ENCODE data around the gene TBC1D17. TPM values are rescaled to one million over a fixed set of nuclear protein-coding genes. Genes with fewer than 3 reads are reported as not detected.

TBC1D17 gene
- total and polyA plus RNA-seq, 5 experiments from 2014 or later: 8.1 to 94.0 (median 17.7) TPM

- peaks cover 0 to 3% (median 0%) of the 10 kb centered on the region in 9 donors for H3K9me3 Mint-ChIP-seq
- peaks cover 17 to 47% (median 44%) of the 10 kb centered on the region in 4 donors for H3K4me1 Mint-ChIP-seq
- H3K4me3 Mint-ChIP-seq: peak overlapping the region in 2 of 10 donors; percentile 14 to 48
- peaks cover 0 to 39% (median 2%) of the 10 kb centered on the region in 3 donors for H3K36me3 Mint-ChIP-seq
- peak overlapping the region in 4 of 10 donors; percentile 27 to 66 (median 30) for H3K27ac Mint-ChIP-seq
- H3K27me3 Mint-ChIP-seq: no peaks in the 10 kb centered on the region
- ATAC-seq (no peak), DNase-seq (no peak)
- POLR2A ChIA-PET: interaction anchor here (0.6 to 7.6 kb wide), 3 partner anchors 11 to 59 kb away, joined by 4 to 137 read pairs (median 16); partner anchors contain the start of genes AKT1S1, PTOV1 and TBC1D17
Measured at GRCh38 chr19:49863254-49863934, 14.1 kb upstream of the TBC1D17 start.

DNA sequence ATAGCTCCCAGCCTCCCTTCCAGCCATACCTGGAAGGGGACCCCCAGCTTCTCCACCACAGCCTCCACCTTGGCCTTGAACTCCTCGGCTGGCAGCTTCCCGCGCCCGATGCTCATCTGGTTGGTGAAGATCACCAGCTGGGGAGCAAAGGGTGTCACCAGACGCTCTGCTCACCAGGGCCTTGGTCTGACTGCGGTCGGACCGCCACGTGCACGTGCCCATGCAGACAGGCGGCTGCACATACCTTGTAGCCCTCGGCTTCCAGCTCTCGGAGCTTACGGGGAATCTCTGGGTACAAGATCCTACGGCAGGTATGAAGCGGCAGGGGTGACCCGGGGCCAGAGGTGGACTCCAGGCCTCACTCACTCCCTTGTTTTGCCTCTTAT is 13.6 kb upstream of the TBC1D17 start:
- POLR2A ChIA-PET: interaction anchor here (0.6 to 7.6 kb wide), 3 partner anchors 12 to 60 kb away, joined by 4 to 137 read pairs (median 16); partner anchors contain the start of genes AKT1S1, PTOV1 and TBC1D17
- ATAC-seq (no peak), DNase-seq (no peak)
- H3K27me3 Mint-ChIP-seq: no peaks in the 10 kb centered on the region
- no peak overlapping the region for H3K4me3 Mint-ChIP-seq
- peaks cover 17 to 51% (median 47%) of the 10 kb centered on the region in 4 donors for H3K4me1 Mint-ChIP-seq
- H3K27ac Mint-ChIP-seq: peak overlapping the region in 2 of 10 donors; percentile 29 to 60
- peaks cover 0 to 37% (median 2%) of the 10 kb centered on the region in 3 donors for H3K36me3 Mint-ChIP-seq
- peaks cover 0 to 3% (median 0%) of the 10 kb centered on the region in 9 donors for H3K9me3 Mint-ChIP-seq

GRCh38 chr19:49864890-49865289 is 12.6 kb upstream of the TBC1D17 start:
- POLR2A ChIA-PET: interaction anchor here (0.7 to 7.6 kb wide), 5 partner anchors 9 to 152 kb away, joined by 4 to 137 read pairs (median 8); partner anchors contain the start of genes AKT1S1, MED25, PTOV1 and TBC1D17
- Mint-ChIP-seq H3K4me1 (peaks cover 17 to 51% (median 47%) of the 10 kb centered on the region in 4 donors), H3K36me3 (peaks cover 0 to 34% (median under 1%) of the 10 kb centered on the region in 3 donors), H3K27me3 (no peaks in the 10 kb centered on the region), H3K4me3 (peak overlapping the region in 1 of 10 donors; percentile 40), H3K27ac (peak overlapping the region in 3 of 10 donors; percentile 11 to 55 (median 48)), H3K9me3 (peaks cover 0 to 3% (median 0%) of the 10 kb centered on the region in 9 donors)
- no peak for ATAC-seq
- no peak for DNase-seq

- Mint-ChIP-seq H3K27me3 (no peaks in the 10 kb centered on the region), H3K4me3 (peak within 1 kb of the TSS in 1 of 10 donors; percentile 99), H3K36me3 (peaks cover 0 to 23% (median 0%) of the 10 kb centered on the region in 3 donors), H3K4me1 (peaks cover 21 to 65% (median 59%) of the 10 kb centered on the region in 4 donors), H3K9me3 (peaks cover 0 to 3% (median 0%) of the 10 kb centered on the region in 9 donors), H3K27ac (peak within 1 kb of the TSS in 4 of 10 donors; percentile 95 to 99 (median 98))
- ATAC-seq: peak; percentile 51 to 65
- POLR2A ChIA-PET: interaction anchor here (0.6 to 7.6 kb wide), 11 partner anchors 9 to 274 kb away, joined by 3 to 137 read pairs (median 7); partner anchors contain the start of genes AKT1S1, AP2A1, MED25 and NUP62
- peak; percentile 80 to 94 (median 83) for DNase-seq
Measured at GRCh38 chr19:49866933-49867782, 10.3 kb upstream of the TBC1D17 start, which contains the start of gene PNKP. PNKP (minus strand) TSS chr19:49867576; CDS start chr19:49867204, 372 bp downstream.

DNA sequence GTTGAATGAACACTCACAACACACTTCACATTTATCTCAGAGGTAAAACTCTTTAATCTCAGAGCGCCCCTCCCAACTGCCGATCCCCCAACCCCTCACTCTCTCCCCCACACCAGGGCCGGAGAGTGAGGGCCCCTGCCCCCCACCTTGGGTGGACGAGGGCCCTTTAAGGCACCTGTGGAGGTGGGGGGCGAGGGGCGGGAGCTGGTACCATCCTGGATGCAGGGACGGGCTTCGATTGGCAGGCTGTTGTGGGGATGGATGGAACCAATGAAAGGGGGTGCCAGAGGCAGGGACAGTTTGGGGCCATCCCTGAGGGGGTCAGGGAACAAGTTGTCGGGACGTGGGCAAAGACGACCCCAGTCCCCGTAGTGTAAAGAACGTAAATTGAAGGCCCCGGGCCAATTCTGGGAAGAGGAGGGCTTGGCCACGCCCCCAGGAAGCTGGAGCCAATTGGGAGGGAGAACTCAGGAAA is 8.5 kb upstream of the TBC1D17 start:
- Mint-ChIP-seq H3K27me3 (no peaks in the 10 kb centered on the region), H3K36me3 (peaks cover 0 to 11% (median 0%) of the 10 kb centered on the region in 3 donors), H3K4me3 (no peak overlapping the region), H3K9me3 (peaks cover 0 to 3% (median 0%) of the 10 kb centered on the region in 9 donors), H3K4me1 (peaks cover 17 to 58% (median 53%) of the 10 kb centered on the region in 4 donors), H3K27ac (no peak overlapping the region)
- POLR2A ChIA-PET: interaction anchor here (0.6 to 7.6 kb wide), 19 partner anchors 8 to 1235 kb away, joined by 3 to 137 read pairs (median 5); partner anchors contain the start of genes ADM5, AKT1S1, AP2A1 and ATF5
- DNase-seq (peak in 1 of 10 donors; percentile 74), ATAC-seq (peak; percentile 9 to 10)

- Mint-ChIP-seq H3K4me1 (peaks cover 14 to 53% (median 49%) of the 10 kb centered on the region in 4 donors), H3K27me3 (no peaks in the 10 kb centered on the region), H3K27ac (peak overlapping the region in 6 of 10 donors; percentile 80 to 92 (median 90)), H3K9me3 (peaks cover 0 to 3% (median 0%) of the 10 kb centered on the region in 9 donors), H3K36me3 (peaks cover 0 to 8% (median 0%) of the 10 kb centered on the region in 3 donors), H3K4me3 (peak overlapping the region in 1 of 10 donors; percentile 85)
- ATAC-seq (peak; percentile 77), DNase-seq (peak; percentile 77 to 97 (median 89))
- POLR2A ChIA-PET: interaction anchor here (0.6 to 7.6 kb wide), 20 partner anchors 7 to 1235 kb away, joined by 3 to 137 read pairs (median 5); partner anchors contain the start of genes ADM5, AKT1S1, AP2A1 and ATF5
Measured at GRCh38 chr19:49869484-49870308, 7.8 kb upstream of the TBC1D17 start.

DNA sequence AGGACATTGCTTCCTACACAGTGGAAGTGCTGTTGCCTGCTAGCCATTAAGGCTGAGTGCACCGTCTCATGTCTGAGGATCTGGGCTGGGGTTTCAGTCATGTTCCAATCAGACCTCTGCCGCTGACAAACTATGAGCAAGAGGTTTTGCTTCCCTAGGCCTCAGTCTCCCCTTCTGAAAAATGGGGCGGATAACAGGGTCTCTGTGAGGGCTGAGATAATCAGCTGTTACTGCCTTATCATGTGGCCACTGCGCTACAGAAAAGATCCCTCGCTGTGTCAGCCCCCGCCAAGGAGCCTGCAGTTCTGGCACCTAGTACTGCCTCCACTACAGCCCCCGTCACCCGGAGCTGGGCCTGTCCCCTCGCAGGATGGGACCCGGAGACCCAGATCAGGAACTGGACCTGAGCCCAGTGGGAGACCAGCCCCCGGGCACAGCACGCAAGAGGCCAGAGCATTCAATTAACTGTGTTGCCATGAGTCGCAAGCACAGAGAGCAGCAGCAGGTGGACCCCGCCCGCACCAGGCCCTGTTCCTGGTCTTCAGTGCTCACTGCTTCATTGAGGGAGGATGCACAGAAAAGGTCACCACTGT is 7.1 kb upstream of the TBC1D17 start:
- Mint-ChIP-seq H3K4me1 (peaks cover 15 to 52% (median 45%) of the 10 kb centered on the region in 4 donors), H3K4me3 (peak overlapping the region in 2 of 10 donors; percentile 7 to 85), H3K36me3 (peaks cover 0 to 7% (median 0%) of the 10 kb centered on the region in 3 donors), H3K9me3 (peaks cover 0 to 3% (median 0%) of the 10 kb centered on the region in 9 donors), H3K27me3 (no peaks in the 10 kb centered on the region), H3K27ac (peak overlapping the region in 8 of 10 donors; percentile 8 to 92 (median 88))
- POLR2A ChIA-PET: interaction anchor here (0.6 to 4.4 kb wide), 7 partner anchors 6 to 230 kb away, joined by 3 to 62 read pairs (median 5); partner anchors contain the start of genes AKT1S1, ATF5, FUZ and NUP62
- ATAC-seq (no peak), DNase-seq (no peak)

DNA sequence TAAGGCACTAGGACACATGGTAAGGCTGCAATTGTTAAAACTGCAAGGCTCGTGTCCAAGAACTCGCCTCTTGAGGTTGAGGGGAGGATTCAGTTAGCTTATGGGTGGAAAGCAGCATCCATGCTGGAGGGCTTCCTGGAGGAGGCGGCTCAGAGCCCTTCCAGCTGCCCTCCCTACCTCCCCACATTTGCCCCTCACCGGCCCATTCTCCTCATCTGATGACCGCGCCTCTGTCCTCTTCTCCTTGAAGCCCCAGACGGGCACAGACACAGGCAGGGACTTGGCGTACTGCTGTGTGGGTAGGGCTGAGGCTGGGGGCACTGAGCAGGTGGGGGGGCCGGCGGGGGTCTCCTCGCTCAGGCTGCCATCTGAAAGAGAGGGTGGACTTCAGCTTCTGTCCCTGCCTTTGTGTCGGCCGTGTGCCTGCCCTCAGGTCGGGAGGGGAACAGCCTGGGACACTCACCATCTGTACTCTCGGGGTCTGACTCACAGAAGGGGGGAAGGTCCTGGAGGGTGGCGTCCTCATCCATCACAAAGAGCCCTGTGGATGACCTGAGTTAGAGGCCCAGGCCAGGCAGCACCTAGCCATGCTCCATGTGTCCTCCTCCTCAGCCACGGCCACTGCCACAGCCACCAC is 6.0 kb upstream of the TBC1D17 start:
- POLR2A ChIA-PET: no interaction called here
- peaks cover 0 to 4% (median 0%) of the 10 kb centered on the region in 3 donors for H3K36me3 Mint-ChIP-seq
- peak overlapping the region in 4 of 10 donors; percentile 37 to 72 (median 42) for H3K4me3 Mint-ChIP-seq
- ATAC-seq (no peak), DNase-seq (no peak)
- peaks cover 0 to 3% (median 0%) of the 10 kb centered on the region in 9 donors for H3K9me3 Mint-ChIP-seq
- no peaks in the 10 kb centered on the region for H3K27me3 Mint-ChIP-seq
- H3K27ac Mint-ChIP-seq: peak overlapping the region in 5 of 10 donors; percentile 5 to 91 (median 81)
- peaks cover 17 to 46% (median 38%) of the 10 kb centered on the region in 4 donors for H3K4me1 Mint-ChIP-seq

GRCh38 chr19:49872245-49873128 is 5.0 kb upstream of the TBC1D17 start:
- Mint-ChIP-seq H3K27ac (peak overlapping the region in 5 of 10 donors; percentile 31 to 87 (median 57)), H3K9me3 (peaks cover 0 to 3% (median 0%) of the 10 kb centered on the region in 9 donors), H3K36me3 (peaks cover 0 to 4% (median 0%) of the 10 kb centered on the region in 3 donors), H3K27me3 (no peaks in the 10 kb centered on the region), H3K4me1 (peaks cover 12 to 39% (median 30%) of the 10 kb centered on the region in 4 donors), H3K4me3 (peak overlapping the region in 4 of 10 donors; percentile 18 to 67 (median 42))
- DNase-seq: no peak
- no peak for ATAC-seq
- POLR2A ChIA-PET: no interaction called here

All from naive thymus-derived CD8-positive, alpha-beta T cell (primary cell).